ENCODE measurements around the gene ST3GAL2.
"Not testable (repeated sequence)": the region's sequence is repeated elsewhere in the genome, so short reads cannot be mapped to it uniquely, and the experiment has no call there.

ST3GAL2 gene

DNA sequence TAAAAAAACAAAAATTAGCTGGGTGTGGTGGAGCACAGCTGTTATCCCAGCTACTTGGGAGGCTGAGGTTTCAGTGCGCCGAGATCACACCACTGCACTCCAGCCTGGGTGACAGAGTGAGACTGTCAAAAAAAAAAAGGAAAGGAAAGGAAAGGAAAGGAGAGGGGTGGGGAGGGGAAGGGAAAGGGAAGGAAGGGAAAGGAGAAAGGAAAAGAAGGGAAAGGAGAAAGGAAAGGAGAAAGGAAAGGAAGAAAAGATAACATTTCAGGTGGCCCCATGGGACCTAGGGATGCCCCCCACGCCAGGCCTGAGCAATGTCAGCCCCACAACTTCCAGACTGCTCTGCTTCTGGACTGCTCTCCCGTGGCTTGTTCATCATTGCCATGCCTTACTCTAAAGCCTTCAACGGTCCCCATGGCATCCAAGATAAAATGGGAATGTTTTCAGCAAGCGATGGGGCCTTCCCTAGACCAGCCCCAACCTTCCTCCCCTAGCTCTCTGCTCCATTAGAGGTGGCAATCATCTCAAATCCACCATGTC lies 55.4 kb downstream of the ST3GAL2 start:
- no peak for DNase-seq (ENCODE audit: insufficient read length, low spot score)
- no peak for TF ChIP-seq POLR2A (IDR thresholded peaks at IDR 0.05; ENCODE audit: low read depth, low read length)
- no peak for FAIRE-seq

DNA sequence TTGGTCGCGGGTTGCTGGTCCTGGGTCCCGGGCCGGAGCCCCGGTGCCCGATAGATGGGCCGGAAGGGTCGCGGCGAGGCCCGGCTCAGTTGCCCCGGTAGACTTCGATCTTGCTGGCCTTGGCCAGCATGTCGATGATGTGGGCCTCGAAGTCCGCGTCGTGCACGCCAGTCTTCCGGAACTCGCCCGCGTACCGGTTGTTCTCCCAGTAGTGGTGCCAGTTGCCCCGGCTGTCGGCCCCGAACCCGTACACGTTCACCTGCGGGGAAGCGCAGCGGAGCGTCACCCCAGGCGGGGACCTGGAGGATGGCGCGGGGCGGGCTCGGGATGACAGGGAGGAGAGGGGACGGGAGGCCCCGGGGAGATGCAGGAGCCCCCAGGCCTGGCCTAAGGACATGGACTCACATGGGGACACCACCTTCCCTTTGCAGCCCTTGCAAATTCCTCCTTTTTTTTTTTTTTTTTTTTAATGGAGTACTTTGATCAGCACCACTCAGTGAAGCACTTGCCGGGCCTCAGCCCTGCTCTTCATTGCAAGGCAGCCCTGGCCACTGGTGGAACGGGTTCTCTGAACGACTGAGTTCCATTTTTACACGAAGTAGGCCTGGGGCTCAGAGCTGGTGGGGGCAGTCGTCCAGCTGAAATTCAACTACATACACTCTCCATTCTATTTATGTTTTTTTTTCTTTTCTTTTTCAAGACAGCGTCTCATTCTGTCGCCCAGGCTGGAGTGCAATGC lies 57.1 kb downstream of the ST3GAL2 start:
- FAIRE-seq (no peak), DNase-seq (ENCODE audit: insufficient read length, low spot score) (no peak)
- peak; percentile 22; the same call in 1 of the 2 replicates for TF ChIP-seq POLR2A (IDR thresholded peaks at IDR 0.05; ENCODE audit: low read depth, low read length)

- peak; percentile 71 for TF ChIP-seq POLR2A (IDR thresholded peaks at IDR 0.05; ENCODE audit: low read depth, low read length)
- FAIRE-seq: peak; percentile 68
- peak; percentile 92 for DNase-seq (ENCODE audit: insufficient read length, low spot score)
These were observed 57.8 kb downstream of the ST3GAL2 start for GRCh38 chr16:70380919-70381603.

GRCh38 chr16:70380248-70380918 lies 58.5 kb downstream of the ST3GAL2 start:
- no peak for TF ChIP-seq POLR2A (IDR thresholded peaks at IDR 0.05; ENCODE audit: low read depth, low read length)
- no peak for FAIRE-seq
- peak; percentile 61 for DNase-seq (ENCODE audit: insufficient read length, low spot score)

DNA sequence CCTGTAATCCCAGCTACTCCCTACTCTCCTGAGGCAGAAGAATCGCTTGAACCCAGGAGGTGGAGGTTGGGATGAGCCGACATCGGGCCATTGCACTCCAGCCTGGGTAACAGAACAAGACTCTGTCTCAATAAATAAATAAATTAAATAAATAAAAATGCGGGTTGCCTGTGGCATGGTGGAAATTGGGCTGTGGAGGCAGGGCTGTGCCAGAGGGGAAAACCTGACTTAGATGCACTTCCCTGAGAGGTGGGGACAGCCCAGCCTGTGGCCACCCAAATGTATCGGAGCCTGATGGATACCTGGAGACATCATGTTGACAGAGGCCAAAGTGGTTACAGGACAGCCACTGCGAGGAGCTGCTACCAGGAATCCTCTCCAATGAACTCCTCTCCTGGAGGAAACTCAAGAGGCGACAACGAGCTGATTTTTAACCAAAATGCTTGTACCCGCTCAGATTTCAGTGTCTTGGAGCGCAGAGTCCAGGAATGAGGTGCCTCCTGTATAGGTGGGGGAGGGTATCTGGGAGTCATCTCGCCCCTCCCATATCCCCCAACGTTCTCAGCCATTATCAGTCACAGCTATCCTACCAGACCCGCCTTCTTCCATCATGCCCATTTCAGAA lies 59.9 kb downstream of the ST3GAL2 start:
- DNase-seq (ENCODE audit: insufficient read length, low spot score): no peak
- no peak for TF ChIP-seq POLR2A (IDR thresholded peaks at IDR 0.05; ENCODE audit: low read depth, low read length)
- FAIRE-seq: no peak

- TF ChIP-seq POLR2A (IDR thresholded peaks at IDR 0.05; ENCODE audit: low read depth, low read length): no peak
- no peak for FAIRE-seq
- DNase-seq (ENCODE audit: insufficient read length, low spot score): no peak
These were observed 61.1 kb downstream of the ST3GAL2 start for GRCh38 chr16:70377782-70378181.

DNA sequence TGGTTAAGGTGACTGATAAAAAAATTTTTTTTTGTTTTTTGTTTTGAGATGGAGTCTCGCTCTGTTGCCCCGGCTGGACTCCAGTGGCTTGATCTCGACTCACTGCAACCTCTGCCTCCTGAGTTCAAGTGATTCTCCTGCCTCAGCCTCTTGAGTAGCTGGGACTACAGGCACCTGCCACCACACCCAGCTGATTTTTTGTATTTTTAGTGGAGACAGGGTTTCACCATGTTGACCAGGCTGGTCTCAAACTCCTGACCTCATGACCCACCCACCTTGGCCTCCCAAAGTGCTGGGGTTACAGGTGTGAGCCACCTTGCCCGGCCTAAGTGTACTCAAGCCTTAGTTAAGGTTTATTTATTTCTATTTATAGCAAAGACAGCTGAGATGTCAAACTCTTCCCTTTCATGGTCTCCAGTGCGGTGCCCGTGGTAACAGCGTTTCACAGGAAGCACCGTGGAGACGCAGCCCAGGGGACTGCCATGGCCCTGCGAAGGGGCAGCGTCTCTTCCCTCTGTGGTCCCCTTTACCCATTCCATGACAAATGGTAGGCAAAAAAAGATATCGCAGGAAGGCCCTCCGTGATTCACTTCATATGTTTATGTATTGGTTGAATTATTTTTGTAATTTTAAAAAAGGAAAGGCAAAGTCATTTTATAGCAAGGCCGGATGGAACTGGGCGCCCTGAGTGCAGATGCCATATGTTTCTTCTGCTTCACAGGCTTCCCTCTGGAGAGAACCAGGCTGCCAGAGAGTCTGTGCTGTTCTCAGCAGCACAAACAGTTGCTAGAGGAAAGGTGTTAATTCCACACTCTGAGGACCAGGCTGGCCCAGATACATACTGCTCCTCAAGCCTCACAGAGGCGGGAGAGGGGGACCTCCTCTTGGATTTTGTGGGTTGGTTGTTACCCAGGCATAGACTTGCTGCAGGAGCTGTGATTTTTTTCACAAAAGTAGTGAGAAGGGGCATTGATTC lies 63.0 kb downstream of the ST3GAL2 start:
- DNase-seq (ENCODE audit: insufficient read length, low spot score) (no peak), FAIRE-seq (no peak)
- TF ChIP-seq POLR2A (IDR thresholded peaks at IDR 0.05; ENCODE audit: low read depth, low read length): no peak

DNA sequence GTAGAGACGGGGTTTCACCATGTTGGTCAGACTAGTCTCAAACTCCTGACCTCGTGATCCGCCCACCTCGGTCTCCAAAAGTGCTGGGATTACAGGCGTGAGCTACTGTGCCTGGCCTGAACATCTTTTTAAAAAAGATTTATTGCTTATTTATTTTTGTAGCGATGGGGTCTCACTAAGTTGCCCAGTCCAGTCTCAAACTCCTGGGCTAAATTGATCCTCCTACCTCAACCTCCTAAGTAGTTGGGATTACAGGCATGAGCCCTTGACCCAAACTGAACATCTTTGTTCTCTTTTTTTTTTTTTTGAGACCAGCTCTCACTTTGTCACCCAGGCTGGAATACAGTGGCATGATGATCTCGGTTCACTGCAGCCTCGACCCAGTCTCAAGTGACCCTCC lies 64.7 kb downstream of the ST3GAL2 start:
- DNase-seq (ENCODE audit: insufficient read length, low spot score) (no peak), FAIRE-seq (no peak)
- TF ChIP-seq POLR2A (IDR thresholded peaks at IDR 0.05; ENCODE audit: low read depth, low read length): no peak

DNA sequence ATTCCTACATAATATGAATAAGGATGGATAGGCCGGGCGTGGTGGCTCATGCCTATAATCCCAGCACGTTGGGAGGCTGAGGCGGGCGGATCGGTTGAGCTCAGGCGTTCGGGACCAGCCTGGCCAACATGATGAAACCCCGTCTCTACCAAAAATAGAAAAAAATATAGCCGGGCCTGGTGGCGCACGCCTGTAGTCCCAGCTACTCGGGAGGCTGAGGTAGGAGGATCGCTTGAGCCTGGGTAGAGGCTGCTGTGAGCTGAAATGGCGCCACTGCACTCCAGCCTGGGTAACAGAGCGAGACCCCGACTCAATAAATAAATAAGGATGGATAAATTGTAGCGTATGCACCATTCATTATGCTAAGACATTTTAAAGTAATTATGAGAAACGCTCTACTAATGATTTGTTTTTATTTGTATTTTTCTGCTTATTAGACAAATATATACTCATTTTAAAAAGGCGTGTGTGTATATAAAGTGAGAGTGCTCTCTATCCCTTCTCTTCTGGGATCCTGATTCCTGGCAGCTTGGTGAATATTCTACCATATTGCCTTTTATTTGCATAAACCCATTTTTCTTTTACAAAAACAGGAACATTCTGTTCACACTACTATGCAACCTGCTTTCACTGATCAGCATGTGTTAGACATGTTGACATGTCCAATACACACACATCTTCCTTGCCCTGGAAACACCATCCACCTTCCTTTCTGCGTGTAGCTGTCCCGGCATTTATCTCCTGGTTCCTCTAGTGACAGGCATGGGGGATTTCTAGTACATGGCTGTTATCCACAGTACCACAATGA lies 65.8 kb downstream of the ST3GAL2 start:
- TF ChIP-seq POLR2A (IDR thresholded peaks at IDR 0.05; ENCODE audit: low read depth, low read length): no peak
- FAIRE-seq (no peak), DNase-seq (ENCODE audit: insufficient read length, low spot score) (no peak)

DNA sequence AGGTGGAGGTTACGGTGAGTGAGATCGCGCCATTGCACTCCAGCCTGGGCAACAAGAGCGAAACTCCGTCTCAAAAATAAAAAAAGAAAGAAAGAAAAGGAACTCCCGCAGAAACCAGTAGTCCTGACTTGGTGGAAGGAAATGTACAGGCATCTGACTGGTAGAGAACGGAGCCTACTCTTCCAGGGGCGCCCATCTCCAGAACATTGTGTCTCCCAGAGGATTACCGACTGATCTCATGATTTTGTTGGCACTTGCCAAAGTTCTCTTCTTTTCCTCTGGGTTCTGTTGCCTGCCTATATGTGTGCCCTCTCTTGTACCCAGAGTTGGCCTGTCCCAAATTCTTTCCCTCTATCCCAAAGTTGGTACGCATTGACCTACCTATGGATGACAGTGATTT lies 68.0 kb downstream of the ST3GAL2 start:
- no peak for TF ChIP-seq POLR2A (IDR thresholded peaks at IDR 0.05; ENCODE audit: low read depth, low read length)
- DNase-seq (ENCODE audit: insufficient read length, low spot score) (no peak), FAIRE-seq (no peak)

GRCh38 chr16:70370145-70370544 lies 68.8 kb downstream of the ST3GAL2 start:
- not testable (repeated sequence) for DNase-seq (ENCODE audit: insufficient read length, low spot score); FAIRE-seq

DNA sequence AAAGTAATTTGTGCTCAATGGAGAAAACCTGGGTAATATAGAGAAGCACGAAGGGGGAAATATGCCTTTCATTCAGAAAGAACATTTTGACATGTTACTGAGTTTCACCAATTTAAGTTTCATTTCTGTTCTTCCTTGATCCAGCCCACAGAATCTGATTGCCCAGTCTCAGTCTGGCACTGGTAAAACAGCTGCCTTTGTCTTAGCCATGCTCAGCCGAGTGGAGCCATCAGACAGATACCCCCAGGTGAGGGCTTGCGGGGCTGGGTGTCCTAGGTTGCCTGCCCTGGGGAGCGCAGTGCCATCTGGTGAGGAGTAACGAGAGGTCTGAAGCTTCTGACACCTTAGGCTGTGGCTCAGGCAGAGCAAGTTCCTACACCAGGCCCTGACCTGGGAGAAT lies 74.5 kb downstream of the ST3GAL2 start:
- no peak for FAIRE-seq
- DNase-seq (ENCODE audit: insufficient read length, low spot score): no peak
- TF ChIP-seq POLR2A (IDR thresholded peaks at IDR 0.05; ENCODE audit: low read depth, low read length): no peak
